HCT116 (cell line): ENCODE data around the gene FRMD4A. TPM values are rescaled to one million over a fixed set of nuclear protein-coding genes. Genes with fewer than 3 reads are reported as not detected.

Source experiments
- ATAC-seq: fragments of 200-7000 bp; cut with Tn5 transposase; 2 replicates; pipeline ENCODE4 v1.9.1; 2020; ENCODE audit warnings: mild to moderate bottlenecking, moderate library complexity
- BruUV-seq: library from RNA; stranded (reverse); fragments of 400-500 nt; replicated peaks from 2 replicates; lab custom pipeline; 2021; lab: Mats Ljungman, UMichigan
- CTCF ChIA-PET: fragments of 300-600 bp; sonication (Branson Sonifier 250); formaldehyde crosslinking; loops from one replicate; lab custom pipeline; 2021; ENCODE audit warnings: antibody characterized with exemption; lab: Charles Lee
- POLR2A ChIA-PET: fragments of 300-600, 350-600 bp; sonication (Branson Sonifier 250); formaldehyde crosslinking; loops from one replicate; lab custom pipeline; 2021; ENCODE audit warnings: antibody characterized with exemption; lab: Charles Lee
- RAD21 ChIA-PET, 2 experiments: fragments of 300-600 bp; sonication (Branson Sonifier 250); formaldehyde crosslinking; loops; one replicate each; lab custom pipeline; 2023; ENCODE audit warnings: low total read pairs in 2 of 2; ENCODE audit not compliant: uncharacterized antibody in 2 of 2, unreplicated experiment in 2 of 2, low non-redundant PET in 1 of 2; lab: Charles Lee
- DNase-seq: peaks from one replicate; pipeline ENCODE4 v3.0.0-alpha.2; 2010; ENCODE audit warnings: low read depth, low spot score
- H2AFZ ChIP-seq: fragments of 200-600 bp; shearing (Covaris generic), sonication (generic); 2 replicates; pipeline ENCODE4 v1.6.1; 2017; ENCODE audit warnings: low read depth, mixed run types, mixed read lengths, antibody characterized with exemption, low read length; ENCODE audit not compliant: poor library complexity, severe bottlenecking
- H3K27ac ChIP-seq: 2 replicates; pipeline ENCODE4 v1.5.1; 2012; ENCODE audit warnings: low read depth, low read length
- H3K27me3 ChIP-seq: fragments of 200-600 bp; sonication (generic); 2 replicates; pipeline ENCODE4 v1.6.1; 2016; ENCODE audit warnings: mixed run types, low read length, mixed read lengths; ENCODE audit not compliant: insufficient read depth
- H3K36me3 ChIP-seq, 2 experiments: fragments of 200-500 bp in 1 of 2; fragments of 200-600 bp in 1 of 2; sonication (Bioruptor generic) in 1 of 2; sonication (generic) in 1 of 2; 2 replicates each; pipeline versions ENCODE4 v1.5.1 to v1.6.1; 2014 to 2016; ENCODE audit warnings: low read length in 2 of 2, inconsistent platforms in 1 of 2, mixed read lengths in 1 of 2, mixed run types in 1 of 2; ENCODE audit not compliant: insufficient read depth in 2 of 2, control insufficient read depth in 1 of 2
- H3K4me1 ChIP-seq, 2 experiments: fragments of 200-600 bp in 1 of 2; sonication (generic) in 1 of 2; 2 replicates each; pipeline versions ENCODE4 v1.5.1 to v1.6.1; 2012 to 2017; ENCODE audit warnings: low read length in 2 of 2, inconsistent platforms in 1 of 2, mild to moderate bottlenecking in 1 of 2, mixed read lengths in 1 of 2, mixed run types in 1 of 2, moderate library complexity in 1 of 2; ENCODE audit not compliant: insufficient read depth in 2 of 2, control insufficient read depth in 1 of 2
- H3K4me2 ChIP-seq: fragments of 200-600 bp; sonication (generic); 2 replicates; pipeline ENCODE4 v1.6.1; 2017; ENCODE audit warnings: mixed run types, low read length, mixed read lengths
- H3K4me3 ChIP-seq, 2 experiments: fragments of 200-600 bp in 1 of 2; sonication (generic) in 1 of 2; replicated peaks in 1 of 2; 2 replicates each; pipeline ENCODE4 v1.5.1; 2011 to 2016; ENCODE audit warnings: low read length in 2 of 2, control low read depth in 1 of 2, low read depth in 1 of 2, mild to moderate bottlenecking in 1 of 2, mixed read lengths in 1 of 2, mixed run types in 1 of 2
- H3K79me2 ChIP-seq: fragments of 200-600 bp; sonication (generic); 2 replicates; pipeline ENCODE4 v1.6.1; 2017; ENCODE audit warnings: mild to moderate bottlenecking, mixed run types, low read length, moderate library complexity, mixed read lengths; ENCODE audit not compliant: insufficient read depth
- H3K9ac ChIP-seq: fragments of 200-600 bp; sonication (generic); 2 replicates; pipeline ENCODE4 v1.6.1; 2016; ENCODE audit warnings: low read length, mixed read lengths
- H3K9me2 ChIP-seq: fragments of 200-600 bp; sonication (generic), shearing (Covaris generic); 2 replicates; pipeline ENCODE4 v1.6.1; 2017; ENCODE audit warnings: mixed run types, mild to moderate bottlenecking, moderate library complexity; ENCODE audit not compliant: insufficient read depth
- H3K9me3 ChIP-seq, 2 experiments: fragments of 200-500 bp in 1 of 2; fragments of 200-600 bp in 1 of 2; sonication (Bioruptor generic) in 1 of 2; sonication (generic) in 1 of 2; 2 replicates each; pipeline ENCODE4 v1.6.1; 2014 to 2017; ENCODE audit warnings: low read length in 2 of 2, mixed read lengths in 2 of 2, inconsistent platforms in 1 of 2, low read depth in 1 of 2, mild to moderate bottlenecking in 1 of 2, mixed run types in 1 of 2, moderate library complexity in 1 of 2; ENCODE audit not compliant: control insufficient read depth in 1 of 2, insufficient read depth in 1 of 2
- H4K20me1 ChIP-seq: fragments of 200-600 bp; sonication (generic), shearing (Covaris generic); 2 replicates; pipeline ENCODE4 v1.6.1; 2017; ENCODE audit warnings: mixed run types, mild to moderate bottlenecking, moderate library complexity; ENCODE audit not compliant: insufficient read depth
- CBX3 ChIP-seq: IDR thresholded peaks from 2 replicates; pipeline ENCODE4 v1.6.1; 2012; ENCODE audit warnings: low read depth
- CEBPB ChIP-seq: IDR thresholded peaks from 2 replicates; pipeline ENCODE4 v1.6.1; 2012; ENCODE audit warnings: low read depth
- EGR1 ChIP-seq: IDR thresholded peaks from 2 replicates; pipeline ENCODE4 v1.6.1; 2012; ENCODE audit warnings: low read depth
- EZH2phosphoT487 ChIP-seq: fragments of 200-600 bp; IDR thresholded peaks from 2 replicates; pipeline ENCODE4 v1.6.1; 2018; ENCODE audit warnings: antibody characterized with exemption, borderline replicate concordance
- FOSL1 ChIP-seq: IDR thresholded peaks from 2 replicates; pipeline ENCODE4 v1.6.1; 2012; ENCODE audit warnings: low read depth
- JUND ChIP-seq: IDR thresholded peaks from 2 replicates; pipeline ENCODE4 v1.6.1; 2012
- POLR2A ChIP-seq: IDR thresholded peaks from 2 replicates; pipeline ENCODE4 v1.7.0; 2011; ENCODE audit warnings: borderline replicate concordance; ENCODE audit not compliant: insufficient read depth, insufficient read length; ENCODE audit errors: extremely low read depth
- POLR2AphosphoS5 ChIP-seq: IDR thresholded peaks from 2 replicates; pipeline ENCODE4 v1.6.1; 2011; ENCODE audit warnings: mild to moderate bottlenecking, low read depth, low read length, moderate library complexity
- RAD21 ChIP-seq: IDR thresholded peaks from 2 replicates; pipeline ENCODE4 v1.6.1; 2012; ENCODE audit warnings: low read depth, mild to moderate bottlenecking
- REST ChIP-seq: IDR thresholded peaks from 2 replicates; pipeline ENCODE4 v1.6.1; 2012; ENCODE audit warnings: low read depth
- SIN3A ChIP-seq: IDR thresholded peaks from 2 replicates; pipeline ENCODE4 v1.6.1; 2012; ENCODE audit warnings: low read depth
- SP1 ChIP-seq: IDR thresholded peaks from 2 replicates; pipeline ENCODE4 v1.6.1; 2012; ENCODE audit warnings: low read depth
- SRF ChIP-seq: IDR thresholded peaks from 2 replicates; pipeline ENCODE4 v1.6.1; 2012; ENCODE audit warnings: low read depth
- TCF7L2 ChIP-seq: IDR thresholded peaks from 2 replicates; pipeline ENCODE4 v1.7.0; 2011; ENCODE audit warnings: borderline replicate concordance, inconsistent platforms; ENCODE audit not compliant: insufficient read depth, insufficient read length; ENCODE audit errors: extremely low read depth
- YY1 ChIP-seq: IDR thresholded peaks from 2 replicates; pipeline ENCODE4 v1.6.1; 2011; ENCODE audit warnings: low read length, low read depth, moderate library complexity, mild to moderate bottlenecking; ENCODE audit not compliant: insufficient replicate concordance; ENCODE audit errors: extremely low read depth
- ZBTB33 ChIP-seq: IDR thresholded peaks from 2 replicates; pipeline ENCODE4 v1.6.1; 2011; ENCODE audit warnings: mild to moderate bottlenecking, low read length, moderate library complexity; ENCODE audit not compliant: insufficient replicate concordance; ENCODE audit errors: extremely low read depth
- ZFX ChIP-seq: fragments of 450-650 bp; IDR thresholded peaks from 2 replicates; pipeline ENCODE4 v1.6.1; 2017
- ZNF274 ChIP-seq: fragments of 200-500 bp; sonication (Bioruptor generic); IDR thresholded peaks from 2 replicates; pipeline ENCODE4 v1.6.1; 2014; ENCODE audit warnings: mild to moderate bottlenecking, low read depth, low read length, inconsistent platforms
- intact Hi-C: fragments of 100-400 bp; cut with micrococcal nuclease; formaldehyde crosslinking; loops from 2 replicates; pipeline ENCODE4 v1.10.0; 2022
- total RNA-seq: library from RNA; stranded (reverse); gene quantifications from one replicate; pipeline ENCODE4 v1.2.1, GENCODE V29; 2021; ENCODE audit not compliant: unreplicated experiment
- TF ChIP-seq, protein P1 (sequence below): IDR thresholded peaks from 2 replicates; pipeline ENCODE4 v1.6.1; 2012
- TF ChIP-seq, protein P2 (sequence below), 3 experiments: fragments of 200-600 bp in 1 of 3; sonication (generic) in 1 of 3; IDR thresholded peaks in 2 of 3; conservative IDR thresholded peaks in 1 of 3; 2 replicates each; pipeline ENCODE4 v1.5.1; 2012 to 2017; ENCODE audit warnings: low read depth in 2 of 3, low read length in 2 of 3, antibody characterized with exemption in 1 of 3, borderline replicate concordance in 1 of 3, control low read depth in 1 of 3, mild to moderate bottlenecking in 1 of 3, mixed read lengths in 1 of 3, mixed run types in 1 of 3, moderate library complexity in 1 of 3; ENCODE audit not compliant: insufficient read depth in 1 of 3

FRMD4A gene
- total RNA-seq, 1 experiment from 2014 or later = 0.20 TPM

DNA sequence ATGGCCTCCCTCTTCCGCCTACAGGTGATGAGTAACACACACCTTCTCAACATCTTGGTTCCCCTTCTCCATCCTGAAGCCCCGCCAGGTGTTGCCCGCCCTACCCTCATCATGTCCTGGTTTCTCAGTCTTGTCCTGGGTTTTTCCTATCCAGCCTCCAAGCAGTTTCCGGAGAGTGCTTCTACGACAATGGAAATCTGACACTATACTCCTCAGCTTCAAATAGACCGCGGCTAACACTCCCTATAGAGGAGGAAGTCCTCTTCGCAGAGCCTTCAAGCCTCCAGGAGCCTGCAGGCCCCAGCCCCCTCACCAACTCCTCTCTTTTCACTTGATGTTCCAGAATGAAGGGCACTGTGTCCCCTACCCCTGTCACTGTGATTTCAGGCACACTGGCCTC is 596.6 kb downstream of the FRMD4A start:
- H3K9me2 ChIP-seq = no peaks in the 10 kb centered on the region
- ChIA-PET RAD21 (no interaction called here), POLR2A (no interaction called here), CTCF (no interaction called here)
- no peaks in the 10 kb centered on the region for H3K4me1 ChIP-seq
- no peaks in the 10 kb centered on the region for H3K36me3 ChIP-seq
- H3K4me3 ChIP-seq = no peak overlapping the region
- no peak overlapping the region for H2AFZ ChIP-seq
- TF ChIP-seq ZFX (no peak), EGR1 (no peak), EZH2phosphoT487 (no peak), REST (no peak), SP1 (no peak), JUND (no peak), ZNF274 (no peak), SIN3A (no peak), CEBPB (no peak), FOSL1 (no peak), RAD21 (no peak), SRF (no peak), YY1 (no peak), POLR2AphosphoS5 (no peak), ZBTB33 (no peak), TCF7L2 (no peak), POLR2A (no peak), CBX3 (no peak)
- TF ChIP-seq, protein P1, sequence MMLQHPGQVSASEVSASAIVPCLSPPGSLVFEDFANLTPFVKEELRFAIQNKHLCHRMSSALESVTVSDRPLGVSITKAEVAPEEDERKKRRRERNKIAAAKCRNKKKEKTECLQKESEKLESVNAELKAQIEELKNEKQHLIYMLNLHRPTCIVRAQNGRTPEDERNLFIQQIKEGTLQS = no peak
- TF ChIP-seq, protein P2, sequence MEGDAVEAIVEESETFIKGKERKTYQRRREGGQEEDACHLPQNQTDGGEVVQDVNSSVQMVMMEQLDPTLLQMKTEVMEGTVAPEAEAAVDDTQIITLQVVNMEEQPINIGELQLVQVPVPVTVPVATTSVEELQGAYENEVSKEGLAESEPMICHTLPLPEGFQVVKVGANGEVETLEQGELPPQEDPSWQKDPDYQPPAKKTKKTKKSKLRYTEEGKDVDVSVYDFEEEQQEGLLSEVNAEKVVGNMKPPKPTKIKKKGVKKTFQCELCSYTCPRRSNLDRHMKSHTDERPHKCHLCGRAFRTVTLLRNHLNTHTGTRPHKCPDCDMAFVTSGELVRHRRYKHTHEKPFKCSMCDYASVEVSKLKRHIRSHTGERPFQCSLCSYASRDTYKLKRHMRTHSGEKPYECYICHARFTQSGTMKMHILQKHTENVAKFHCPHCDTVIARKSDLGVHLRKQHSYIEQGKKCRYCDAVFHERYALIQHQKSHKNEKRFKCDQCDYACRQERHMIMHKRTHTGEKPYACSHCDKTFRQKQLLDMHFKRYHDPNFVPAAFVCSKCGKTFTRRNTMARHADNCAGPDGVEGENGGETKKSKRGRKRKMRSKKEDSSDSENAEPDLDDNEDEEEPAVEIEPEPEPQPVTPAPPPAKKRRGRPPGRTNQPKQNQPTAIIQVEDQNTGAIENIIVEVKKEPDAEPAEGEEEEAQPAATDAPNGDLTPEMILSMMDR (IDR thresholded peaks at IDR 0.05 in 2 of 3, conservative IDR thresholded peaks at IDR 0.05 in 1 of 3; ENCODE audit: borderline replicate concordance in 1 of 3, insufficient read depth in 1 of 3, low read depth in 2 of 3, low read length in 2 of 3) = no peak
- intact Hi-C loops = no loop called here
- no peak for DNase-seq
- no peaks in the 10 kb centered on the region for H3K79me2 ChIP-seq
- BruUV-seq = no TSS peak
- no peaks in the 10 kb centered on the region for H4K20me1 ChIP-seq
- H3K4me2 ChIP-seq = no peak overlapping the region
- H3K9me3 ChIP-seq = no peaks in the 10 kb centered on the region
- H3K27me3 ChIP-seq = no peaks in the 10 kb centered on the region
- ATAC-seq = no peak
- no peak overlapping the region for H3K27ac ChIP-seq
- H3K9ac ChIP-seq = no peak overlapping the region
